SK-N-SH (cell line): ENCODE measurements around the gene SUPT3H. TPM values are rescaled to one million over a fixed set of nuclear protein-coding genes. Genes with fewer than 3 reads are reported as not detected.

Source experiments
- CTCF ChIA-PET: fragments of 300-600, 350-600 bp; formaldehyde crosslinking; extraction: SDS; loops from one replicate; lab custom pipeline; 2021; lab: Yijun Ruan, JAX
- POLR2A ChIA-PET: fragments of 350-600 bp; sonication (Branson Sonifier 250); formaldehyde crosslinking; extraction: SDS; loops from one replicate; lab custom pipeline; 2020; ENCODE audit warnings: antibody characterized with exemption, inconsistent platforms; lab: Yijun Ruan, JAX
- DNase-seq: peaks from one replicate; pipeline ENCODE4 v3.0.0; 2012
- H2AFZ ChIP-seq: fragments of 200-600 bp; sonication (generic); 2 replicates; pipeline ENCODE4 v1.8.1; 2016; ENCODE audit warnings: antibody characterized with exemption, mild to moderate bottlenecking, low read depth
- H3F3A ChIP-seq: fragments of 200-600 bp; sonication (generic); replicated peaks from 2 replicates; pipeline ENCODE3; 2016; ENCODE audit warnings: antibody characterized with exemption, mild to moderate bottlenecking; ENCODE audit not compliant: insufficient read depth
- H3K27ac ChIP-seq, 2 experiments: fragments of 200-500 bp in 1 of 2; fragments of 200-600 bp in 1 of 2; sonication (Bioruptor generic) in 1 of 2; sonication (generic), shearing (Covaris generic) in 1 of 2; 2 replicates each; pipeline versions ENCODE4 v1.5.1 to v1.6.1; 2014 to 2016; ENCODE audit warnings: low read depth in 2 of 2, inconsistent platforms in 1 of 2, low read length in 1 of 2, mild to moderate bottlenecking in 1 of 2, mixed read lengths in 1 of 2
- H3K27me3 ChIP-seq: fragments of 200-600 bp; sonication (generic), shearing (Covaris generic); 2 replicates; pipeline ENCODE4 v1.6.1; 2016; ENCODE audit warnings: mixed run types; ENCODE audit not compliant: insufficient read depth
- H3K36me3 ChIP-seq, 2 experiments: fragments of 200-500 bp in 1 of 2; fragments of 200-600 bp in 1 of 2; sonication (Bioruptor generic) in 1 of 2; sonication (generic) in 1 of 2; replicated peaks in 1 of 2; 2 replicates each; pipeline versions ENCODE3 to v1.5.1; 2014 to 2016; ENCODE audit warnings: low read length in 1 of 2, mild to moderate bottlenecking in 1 of 2; ENCODE audit not compliant: insufficient read depth in 2 of 2, control insufficient read depth in 1 of 2
- H3K4me1 ChIP-seq, 2 experiments: fragments of 200-500 bp in 1 of 2; fragments of 200-600 bp in 1 of 2; sonication (Bioruptor generic) in 1 of 2; sonication (generic), shearing (Covaris generic) in 1 of 2; 2 replicates each; pipeline versions ENCODE4 v1.5.1 to v1.6.1; 2014 to 2016; ENCODE audit warnings: low read depth in 1 of 2, low read length in 1 of 2, mixed run types in 1 of 2; ENCODE audit not compliant: insufficient read depth in 2 of 2, control insufficient read depth in 1 of 2
- H3K4me2 ChIP-seq: fragments of 200-600 bp; sonication (generic), shearing (Covaris generic); 2 replicates; pipeline ENCODE4 v1.6.1; 2017; ENCODE audit warnings: mixed run types
- H3K4me3 ChIP-seq, 2 experiments: fragments of 200-500 bp in 1 of 2; fragments of 200-600 bp in 1 of 2; sonication (Bioruptor generic) in 1 of 2; sonication (generic), shearing (Covaris generic) in 1 of 2; 2 replicates each; pipeline versions ENCODE4 v1.5.1 to v1.8.1; 2014 to 2016; ENCODE audit warnings: low read depth in 2 of 2, inconsistent platforms in 1 of 2, low read length in 1 of 2, mild to moderate bottlenecking in 1 of 2, mixed read lengths in 1 of 2, moderate library complexity in 1 of 2
- H3K79me2 ChIP-seq: fragments of 200-600 bp; sonication (generic); 2 replicates; pipeline ENCODE4 v1.8.1; 2017; ENCODE audit warnings: mild to moderate bottlenecking; ENCODE audit not compliant: insufficient read depth
- H3K9ac ChIP-seq: fragments of 200-600 bp; sonication (generic); 2 replicates; pipeline ENCODE4 v1.6.1; 2017; ENCODE audit warnings: mixed run types
- H3K9me2 ChIP-seq: fragments of 200-600 bp; sonication (generic); 2 replicates; pipeline ENCODE4 v1.6.1; 2017; ENCODE audit warnings: mixed run types
- H3K9me3 ChIP-seq: fragments of 200-600 bp; sonication (generic); 2 replicates; pipeline ENCODE4 v1.6.1; 2017; ENCODE audit warnings: mixed run types, mild to moderate bottlenecking, moderate library complexity
- H4K20me1 ChIP-seq: fragments of 200-600 bp; sonication (generic); 2 replicates; pipeline ENCODE4 v1.6.1; 2017; ENCODE audit warnings: mild to moderate bottlenecking, mixed run types; ENCODE audit not compliant: insufficient read depth
- CHD2 ChIP-seq: fragments of 150-350 bp; IDR thresholded peaks from 2 replicates; pipeline ENCODE4 v1.6.1; 2018; ENCODE audit warnings: low read length; ENCODE audit not compliant: partially characterized antibody
- ELF1 ChIP-seq: IDR thresholded peaks from 2 replicates; pipeline ENCODE4 v1.4.0; 2012
- EP300 ChIP-seq, 2 experiments: IDR thresholded peaks; 2 replicates each; pipeline versions ENCODE4 v1.4.0 to v1.6.1; 2012; ENCODE audit warnings: borderline replicate concordance in 1 of 2, low read depth in 1 of 2, low read length in 1 of 2
- EZH2phosphoT487 ChIP-seq: fragments of 200-600 bp; sonication (generic); IDR thresholded peaks from 2 replicates; pipeline ENCODE4 v1.6.1; 2017; ENCODE audit warnings: low read depth, mixed run types, mild to moderate bottlenecking, antibody characterized with exemption, moderate library complexity, borderline replicate concordance
- GABPA ChIP-seq: IDR thresholded peaks from 2 replicates; pipeline ENCODE4 v1.4.0; 2012; ENCODE audit warnings: low read depth, mild to moderate bottlenecking
- NFIC ChIP-seq: IDR thresholded peaks from 2 replicates; pipeline ENCODE4 v1.4.0; 2012; ENCODE audit warnings: borderline replicate concordance
- NRF1 ChIP-seq: IDR thresholded peaks from 2 replicates; pipeline ENCODE4 v1.6.1; 2012; ENCODE audit warnings: low read depth, mild to moderate bottlenecking, low read length
- POLR2AphosphoS5 ChIP-seq: IDR thresholded peaks from 2 replicates; pipeline ENCODE4 v1.6.1; 2012; ENCODE audit warnings: low read depth, low read length
- RAD21 ChIP-seq: IDR thresholded peaks from 2 replicates; pipeline ENCODE4 v1.6.1; 2012; ENCODE audit warnings: mild to moderate bottlenecking, low read length
- RCOR1 ChIP-seq: fragments of 150-350 bp; IDR thresholded peaks from 2 replicates; pipeline ENCODE4 v1.6.1; 2017; ENCODE audit warnings: antibody characterized with exemption, low read length
- REST ChIP-seq: IDR thresholded peaks from 2 replicates; pipeline ENCODE4 v1.6.1; 2012; ENCODE audit warnings: mild to moderate bottlenecking, low read depth, low read length, moderate library complexity
- RFX5 ChIP-seq: IDR thresholded peaks from 2 replicates; pipeline ENCODE4 v1.6.1; 2012; ENCODE audit warnings: mild to moderate bottlenecking, improper control_type of control experiment, low read length
- RXRA ChIP-seq: IDR thresholded peaks from 2 replicates; pipeline ENCODE4 v1.4.0; 2012; ENCODE audit warnings: low read depth, mild to moderate bottlenecking, borderline replicate concordance
- TAF1 ChIP-seq: IDR thresholded peaks from 2 replicates; pipeline ENCODE4 v1.6.1; 2012; ENCODE audit warnings: low read depth, mild to moderate bottlenecking, low read length, moderate library complexity, borderline replicate concordance
- TCF12 ChIP-seq: IDR thresholded peaks from 2 replicates; pipeline ENCODE4 v1.4.0; 2012
- YY1 ChIP-seq: IDR thresholded peaks from 2 replicates; pipeline ENCODE4 v1.4.0; 2012; ENCODE audit warnings: low read depth, mild to moderate bottlenecking
- ZBTB33 ChIP-seq: IDR thresholded peaks from 2 replicates; pipeline ENCODE4 v1.4.0; 2012; ENCODE audit warnings: low read depth, borderline replicate concordance
- WGBS: methylation state at CpG from one replicate; pipeline ENCODE4 v1.1.6; 2017; ENCODE audit warnings: low lambda C conversion rate; 5-methylcytosine and 5-hydroxymethylcytosine counted together
- polyA plus RNA-seq, 3 experiments: library from polyadenylated mRNA; depleted of rRNA; stranded (reverse); fragments of >200 nt; gene quantifications; 2 replicates each; pipeline ENCODE4 v1.2.3, GENCODE V29; 2012
- TF ChIP-seq, protein P1 (sequence below): fragments of 150-350 bp; IDR thresholded peaks from 2 replicates; pipeline ENCODE4 v1.6.1; 2017; ENCODE audit warnings: antibody characterized with exemption, low read length, low read depth, borderline replicate concordance
- TF ChIP-seq, protein P2 (sequence below): fragments of 150-350 bp; IDR thresholded peaks from 2 replicates; pipeline ENCODE4 v1.6.1; 2016; ENCODE audit warnings: mild to moderate bottlenecking, low read depth, low read length
- TF ChIP-seq, protein P3 (sequence below): fragments of 200-600 bp; sonication (generic); IDR thresholded peaks from 2 replicates; pipeline ENCODE4 v1.6.1; 2017; ENCODE audit warnings: antibody characterized with exemption, mild to moderate bottlenecking, moderate library complexity

The SUPT3H gene
- polyA plus RNA-seq, 1 of the 3 experiments (the other 2 are of a cell fraction) = 10.9 TPM

GRCh38 chr6:44837741-44838140 is 540.0 kb downstream of the SUPT3H start:
- POLR2A ChIA-PET = no interaction called here
- H2AFZ ChIP-seq = no peak overlapping the region
- CTCF ChIA-PET = no interaction called here
- H4K20me1 ChIP-seq = no peaks in the 10 kb centered on the region
- H3K4me3 ChIP-seq = no peak overlapping the region
- H3K4me2 ChIP-seq = no peak overlapping the region
- WGBS = 100% methylated on average over 1 of the region's 1 CpG
- H3K9me3 ChIP-seq = no peaks in the 10 kb centered on the region
- no peaks in the 10 kb centered on the region for H3K9me2 ChIP-seq
- H3F3A ChIP-seq = no peaks in the 10 kb centered on the region
- no peaks in the 10 kb centered on the region for H3K4me1 ChIP-seq
- no peaks in the 10 kb centered on the region for H3K79me2 ChIP-seq
- H3K36me3 ChIP-seq = no peaks in the 10 kb centered on the region
- no peak overlapping the region for H3K9ac ChIP-seq
- H3K27me3 ChIP-seq = no peaks in the 10 kb centered on the region
- no peak for TF ChIP-seq RCOR1
- TF ChIP-seq, protein P1, sequence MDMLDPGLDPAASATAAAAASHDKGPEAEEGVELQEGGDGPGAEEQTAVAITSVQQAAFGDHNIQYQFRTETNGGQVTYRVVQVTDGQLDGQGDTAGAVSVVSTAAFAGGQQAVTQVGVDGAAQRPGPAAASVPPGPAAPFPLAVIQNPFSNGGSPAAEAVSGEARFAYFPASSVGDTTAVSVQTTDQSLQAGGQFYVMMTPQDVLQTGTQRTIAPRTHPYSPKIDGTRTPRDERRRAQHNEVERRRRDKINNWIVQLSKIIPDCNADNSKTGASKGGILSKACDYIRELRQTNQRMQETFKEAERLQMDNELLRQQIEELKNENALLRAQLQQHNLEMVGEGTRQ = no peak
- TF ChIP-seq ELF1 = no peak
- no peak overlapping the region for H3K27ac ChIP-seq
- no peak for DNase-seq

GRCh38 chr6:44837255-44837654 is 540.5 kb downstream of the SUPT3H start:
- Histone ChIP-seq H3K4me3 (no peak overlapping the region), H3K4me1 (no peaks in the 10 kb centered on the region), H3K9me2 (no peaks in the 10 kb centered on the region), H3K36me3 (no peaks in the 10 kb centered on the region), H3K27me3 (no peaks in the 10 kb centered on the region), H2AFZ (no peak overlapping the region), H3F3A (no peaks in the 10 kb centered on the region), H3K9me3 (no peaks in the 10 kb centered on the region), H3K9ac (no peak overlapping the region), H3K79me2 (no peaks in the 10 kb centered on the region), H3K27ac (no peak overlapping the region), H4K20me1 (no peaks in the 10 kb centered on the region), H3K4me2 (no peak overlapping the region)
- DNase-seq = no peak
- ChIA-PET POLR2A (no interaction called here), CTCF (no interaction called here)
- TF ChIP-seq ELF1 (no peak), EZH2phosphoT487 (no peak), NRF1 (no peak), GABPA (no peak), CHD2 (no peak), TAF1 (no peak), EP300 (IDR thresholded peaks at IDR 0.05; ENCODE audit: borderline replicate concordance in 1 of 2, low read depth in 1 of 2, low read length in 1 of 2) (no peak), YY1 (no peak), RFX5 (no peak), TCF12 (no peak), RAD21 (no peak), POLR2AphosphoS5 (no peak), ZBTB33 (no peak), RXRA (no peak), NFIC (no peak), REST (no peak)
- TF ChIP-seq, protein P2, sequence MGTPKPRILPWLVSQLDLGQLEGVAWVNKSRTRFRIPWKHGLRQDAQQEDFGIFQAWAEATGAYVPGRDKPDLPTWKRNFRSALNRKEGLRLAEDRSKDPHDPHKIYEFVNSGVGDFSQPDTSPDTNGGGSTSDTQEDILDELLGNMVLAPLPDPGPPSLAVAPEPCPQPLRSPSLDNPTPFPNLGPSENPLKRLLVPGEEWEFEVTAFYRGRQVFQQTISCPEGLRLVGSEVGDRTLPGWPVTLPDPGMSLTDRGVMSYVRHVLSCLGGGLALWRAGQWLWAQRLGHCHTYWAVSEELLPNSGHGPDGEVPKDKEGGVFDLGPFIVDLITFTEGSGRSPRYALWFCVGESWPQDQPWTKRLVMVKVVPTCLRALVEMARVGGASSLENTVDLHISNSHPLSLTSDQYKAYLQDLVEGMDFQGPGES = no peak
- TF ChIP-seq, protein P3, sequence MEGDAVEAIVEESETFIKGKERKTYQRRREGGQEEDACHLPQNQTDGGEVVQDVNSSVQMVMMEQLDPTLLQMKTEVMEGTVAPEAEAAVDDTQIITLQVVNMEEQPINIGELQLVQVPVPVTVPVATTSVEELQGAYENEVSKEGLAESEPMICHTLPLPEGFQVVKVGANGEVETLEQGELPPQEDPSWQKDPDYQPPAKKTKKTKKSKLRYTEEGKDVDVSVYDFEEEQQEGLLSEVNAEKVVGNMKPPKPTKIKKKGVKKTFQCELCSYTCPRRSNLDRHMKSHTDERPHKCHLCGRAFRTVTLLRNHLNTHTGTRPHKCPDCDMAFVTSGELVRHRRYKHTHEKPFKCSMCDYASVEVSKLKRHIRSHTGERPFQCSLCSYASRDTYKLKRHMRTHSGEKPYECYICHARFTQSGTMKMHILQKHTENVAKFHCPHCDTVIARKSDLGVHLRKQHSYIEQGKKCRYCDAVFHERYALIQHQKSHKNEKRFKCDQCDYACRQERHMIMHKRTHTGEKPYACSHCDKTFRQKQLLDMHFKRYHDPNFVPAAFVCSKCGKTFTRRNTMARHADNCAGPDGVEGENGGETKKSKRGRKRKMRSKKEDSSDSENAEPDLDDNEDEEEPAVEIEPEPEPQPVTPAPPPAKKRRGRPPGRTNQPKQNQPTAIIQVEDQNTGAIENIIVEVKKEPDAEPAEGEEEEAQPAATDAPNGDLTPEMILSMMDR = no peak
